K562 (cell line): ENCODE measurements around the gene RNF2. TPM values are rescaled to one million over a fixed set of nuclear protein-coding genes. Genes with fewer than 3 reads are reported as not detected.
A peak's percentile ranks its signal among the peaks of the same experiment; 100 is the strongest.

Experiments used
- ATAC-seq: fragments of 200-7000 bp; cut with Tn5 transposase; 3 replicates; pipeline ENCODE4 v1.9.1; 2020; ENCODE audit warnings: moderate library complexity
- BruUV-seq: library from RNA; stranded (reverse); fragments of 400-500 nt; replicated peaks from 2 replicates; lab custom pipeline; 2021; lab: Mats Ljungman, UMichigan
- CTCF ChIA-PET: fragments of 300-600 bp; formaldehyde crosslinking; extraction: SDS; loops from one replicate; lab custom pipeline; 2021; ENCODE audit warnings: low intra/inter-chr PET ratio; lab: Yijun Ruan, JAX
- POLR2A ChIA-PET: fragments of 300-600, 350-650 bp; sonication (Branson Sonifier 250); formaldehyde crosslinking; extraction: SDS; loops from one replicate; lab custom pipeline; 2021; ENCODE audit warnings: antibody characterized with exemption, inconsistent platforms; lab: Yijun Ruan, JAX
- DNase-seq, 4 experiments: peaks; one replicate each; pipeline versions ENCODE4 v3.0.0 to v3.0.0-alpha.2; 2011 to 2018; ENCODE audit warnings: low spot score in 3 of 4, mixed read lengths in 3 of 4; ENCODE audit errors: extremely low read depth in 1 of 4
- FAIRE-seq: peaks from 2 replicates; lab custom pipeline; 2011; peaks lifted over from hg19 to GRCh38; lab: Jason Lieb, UNC
- H2AFZ ChIP-seq: 2 replicates; pipeline ENCODE4 v1.6.0; 2011; ENCODE audit warnings: low read depth, low read length, control low read depth, inconsistent platforms
- H3K27ac ChIP-seq: fragments of 200-600 bp; 3 replicates; pipeline ENCODE4 v1.8.0; 2011; ENCODE audit warnings: low read depth, mild to moderate bottlenecking, control low read depth, inconsistent platforms, low read length, moderate library complexity, mixed read lengths; ENCODE audit errors: extremely low read depth
- H3K27me3 ChIP-seq, 2 experiments: fragments of 300-600 bp in 1 of 2; 2 replicates in 1 of 2; 3 replicates in 1 of 2; pipeline versions ENCODE4 v1.6.0 to v1.8.0; 2011; ENCODE audit warnings: inconsistent platforms in 2 of 2, low read length in 2 of 2, mild to moderate bottlenecking in 1 of 2, mixed read lengths in 1 of 2, moderate library complexity in 1 of 2; ENCODE audit not compliant: control insufficient read depth in 2 of 2, insufficient read depth in 2 of 2
- H3K36me3 ChIP-seq: fragments of 300-600 bp; 3 replicates; pipeline ENCODE4 v1.8.0; 2011; ENCODE audit warnings: mild to moderate bottlenecking, low read length, inconsistent platforms; ENCODE audit not compliant: control insufficient read depth, insufficient read depth
- H3K4me1 ChIP-seq, 2 experiments: fragments of 200-600 bp in 1 of 2; replicated peaks in 1 of 2; 2 replicates in 1 of 2; 3 replicates in 1 of 2; pipeline versions ENCODE4 v1.5.1 to v1.8.0; 2011; ENCODE audit warnings: inconsistent platforms in 2 of 2, low read length in 2 of 2, mild to moderate bottlenecking in 1 of 2, mixed read lengths in 1 of 2, moderate library complexity in 1 of 2; ENCODE audit not compliant: control insufficient read depth in 2 of 2, insufficient read depth in 2 of 2
- H3K4me2 ChIP-seq: 2 replicates; pipeline ENCODE4 v1.6.1; 2011; ENCODE audit warnings: low read length, control low read depth, inconsistent platforms, mixed read lengths; ENCODE audit not compliant: insufficient read depth
- H3K4me3 ChIP-seq: fragments of 200-600 bp; sonication (generic), shearing (Covaris generic); 2 replicates; pipeline ENCODE4 v1.5.1; 2016; ENCODE audit warnings: control low read depth, inconsistent platforms
- H3K79me2 ChIP-seq: fragments of 200-600 bp; 3 replicates; pipeline ENCODE4 v1.8.0; 2011; ENCODE audit warnings: low read length, inconsistent platforms; ENCODE audit not compliant: control insufficient read depth, insufficient read depth
- H3K9ac ChIP-seq, 2 experiments: 2 replicates each; pipeline versions ENCODE4 v1.6.0 to v1.6.1; 2011; ENCODE audit warnings: low read depth in 2 of 2, low read length in 2 of 2, control low read depth in 1 of 2, inconsistent platforms in 1 of 2, mild to moderate bottlenecking in 1 of 2, mixed read lengths in 1 of 2; ENCODE audit not compliant: insufficient read depth in 1 of 2
- H3K9me1 ChIP-seq: one replicate; pipeline ENCODE4 v1.6.0; 2011; ENCODE audit warnings: inconsistent platforms, mild to moderate bottlenecking, low read length, moderate library complexity; ENCODE audit not compliant: control insufficient read depth, insufficient read depth
- H3K9me3 ChIP-seq: replicated peaks from 2 replicates; pipeline ENCODE4 v1.5.1; 2011; ENCODE audit warnings: low read depth, low read length, inconsistent platforms; ENCODE audit not compliant: control insufficient read depth, insufficient read depth
- H4K20me1 ChIP-seq: replicated peaks from 2 replicates; pipeline ENCODE4 v1.6.1; 2011; ENCODE audit warnings: low read length, inconsistent platforms, mixed read lengths; ENCODE audit not compliant: control insufficient read depth, insufficient read depth
- ARID1B ChIP-seq: fragments of 450-650 bp; IDR thresholded peaks from 2 replicates; pipeline ENCODE4 v1.6.1; 2016; ENCODE audit warnings: antibody characterized with exemption, mild to moderate bottlenecking, inconsistent platforms
- CBX1 ChIP-seq: sonication (generic); IDR thresholded peaks from 2 replicates; pipeline ENCODE4 v1.6.1; 2016; ENCODE audit warnings: antibody characterized with exemption, low read depth, mild to moderate bottlenecking
- CEBPG ChIP-seq, 3 experiments: fragments of 200-800 bp in 1 of 3; sonication (Bioruptor generic) in 1 of 3; sonication (generic) in 1 of 3; formaldehyde crosslinking in 1 of 3; IDR thresholded peaks in 2 of 3; conservative IDR thresholded peaks in 1 of 3; 2 replicates each; pipeline versions ENCODE4 v1.6.1 to v1.8.0; 2016 to 2022; ENCODE audit warnings: missing compliant biosample characterization in 2 of 3, missing genetic modification characterization in 2 of 3, mild to moderate bottlenecking in 1 of 3, missing genetic modification reagents in 1 of 3
- FOSL1 ChIP-seq: fragments of 200-800 bp; sonication (Bioruptor generic); conservative IDR thresholded peaks from 2 replicates; pipeline ENCODE4 v1.6.1; 2016; ENCODE audit warnings: missing genetic modification characterization, missing compliant biosample characterization
- HMBOX1 ChIP-seq: sonication (generic); IDR thresholded peaks from 2 replicates; pipeline ENCODE4 v1.6.1; 2016
- JUND ChIP-seq, 2 experiments: IDR thresholded peaks; 2 replicates in 1 of 2; 3 replicates in 1 of 2; pipeline ENCODE4 v1.6.1; 2011; ENCODE audit warnings: borderline replicate concordance in 2 of 2, low read depth in 2 of 2, low read length in 2 of 2, improper control_type of control experiment in 1 of 2, missing biosample characterization in 1 of 2, missing genetic modification characterization in 1 of 2, missing genetic modification reagents in 1 of 2
- MAFK ChIP-seq: IDR thresholded peaks from 2 replicates; pipeline ENCODE4 v1.6.1; 2011; ENCODE audit warnings: low read length, improper control_type of control experiment
- MAX ChIP-seq: sonication (generic); formaldehyde crosslinking; IDR thresholded peaks from 2 replicates; pipeline ENCODE4 v1.9.0; 2022; ENCODE audit warnings: mild to moderate bottlenecking, missing genetic modification reagents
- PYGO2 ChIP-seq: fragments of 450-650 bp; IDR thresholded peaks from 2 replicates; pipeline ENCODE4 v1.6.1; 2016; ENCODE audit warnings: mild to moderate bottlenecking, missing genetic modification characterization, moderate library complexity, missing compliant biosample characterization
- SMARCA4 ChIP-seq: fragments of 450-650 bp; IDR thresholded peaks from 2 replicates; pipeline ENCODE4 v1.6.1; 2016
- TRIM24 ChIP-seq, 2 experiments: fragments of 450-650 bp; IDR thresholded peaks; 2 replicates each; pipeline ENCODE4 v1.6.1; 2016
- ZNF24 ChIP-seq: fragments of 450-650 bp; IDR thresholded peaks from 2 replicates; pipeline ENCODE4 v1.6.1; 2016
- ZNF316 ChIP-seq: fragments of 450-650 bp; IDR thresholded peaks from 2 replicates; pipeline ENCODE4 v1.6.1; 2016
- ZNF592 ChIP-seq: fragments of 450-650 bp; IDR thresholded peaks from 2 replicates; pipeline ENCODE4 v1.6.1; 2017; ENCODE audit warnings: antibody characterized with exemption, mild to moderate bottlenecking
- ZNF740 ChIP-seq, 3 experiments: fragments of 200-800 bp in 1 of 3; sonication (Bioruptor generic) in 1 of 3; sonication (generic) in 1 of 3; formaldehyde crosslinking in 1 of 3; IDR thresholded peaks; 2 replicates each; pipeline versions ENCODE4 v1.6.1 to v1.8.0; 2016 to 2022; ENCODE audit warnings: mild to moderate bottlenecking in 2 of 3, missing compliant biosample characterization in 2 of 3, missing genetic modification characterization in 2 of 3, missing genetic modification reagents in 1 of 3
- WGBS: fragments of 100-300 bp; shearing (Covaris generic); methylation state at CpG from one replicate; pipeline ENCODE4 v1.1.6; 2016; ENCODE audit warnings: low coverage, mixed read lengths; ENCODE audit not compliant: insufficient coverage; ENCODE audit errors: missing lambda C conversion rate; 5-methylcytosine and 5-hydroxymethylcytosine counted together
- in situ Hi-C: fragments of 300-500 bp; cut with MboI; formaldehyde crosslinking; loops from 4 replicates; pipeline ENCODE4 v1.15.0; 2018; ENCODE audit warnings: inconsistent platforms, mixed read lengths
- intact Hi-C: fragments of 100-400 bp; cut with micrococcal nuclease; formaldehyde crosslinking; loops from 2 replicates; pipeline ENCODE4 v1.14.2; 2022
- polyA plus RNA-seq, 8 experiments: library from polyadenylated mRNA; depleted of rRNA in 4 of 8; stranded (reverse) in 5 of 8; unstranded in 3 of 8; fragments of >200 nt; fragmentation: Nextera tagmentation in 2 of 8; fragmentation: Illumina TruSeq in 1 of 8; extraction: Ambion mirVana in 2 of 8; extraction: Trizol in 1 of 8; gene quantifications; 2 replicates each; pipeline versions ENCODE4 v1.2.1 to v1.2.3, GENCODE V29; 2011 to 2014; ENCODE audit warnings: inconsistent platforms in 1 of 8, missing spikeins in 1 of 8
- total RNA-seq, 7 experiments: library from RNA; depleted of rRNA in 6 of 7; stranded (reverse); fragments of >200 nt in 6 of 7; fragmentation: Illumina TruSeq in 2 of 7; extraction: Trizol in 2 of 7; gene quantifications; 2 replicates each; pipeline versions ENCODE4 v1.2.1 to v1.2.3, GENCODE V29; 2011 to 2021; ENCODE audit warnings: low replicate concordance in 1 of 7

Gene RNF2
- total and polyA plus RNA-seq, 9 of the 15 experiments (the other 6 are each of a cell fraction or from before 2014, with no cell fraction given), result 7.1 to 66.5 (median 32.9) TPM

- H3K4me3 ChIP-seq, result no peak overlapping the region
- FAIRE-seq, result no peak
- ChIA-PET CTCF (no interaction called here), POLR2A (interaction anchor here (0.8 to 1.1 kb wide), 3 partner anchors 9 to 137 kb away, joined by 3 to 4 read pairs (median 4); no protein-coding TSS in a partner anchor)
- in situ Hi-C loops, result no loop called here
- no peak overlapping the region for H3K9ac ChIP-seq
- H4K20me1 ChIP-seq, result no peaks in the 10 kb centered on the region
- H3K4me2 ChIP-seq, result peak overlapping the region; percentile 34; the same call in 1 of the 2 replicates
- WGBS, result 16% methylated on average over 2 of the region's 2 CpGs
- H3K79me2 ChIP-seq, result no peaks in the 10 kb centered on the region
- no peaks in the 10 kb centered on the region for H3K9me1 ChIP-seq
- H3K36me3 ChIP-seq, result no peaks in the 10 kb centered on the region
- peak; percentile 61 for ATAC-seq
- intact Hi-C loops, result no loop called here
- H3K9me3 ChIP-seq, result no peaks in the 10 kb centered on the region
- H3K4me1 ChIP-seq, result peaks cover 0 to 25% of the 10 kb centered on the region in 2 experiments; a peak in 3 of 5 replicates
- H2AFZ ChIP-seq, result peak overlapping the region; percentile 38
- H3K27ac ChIP-seq, result peak overlapping the region; percentile 36; the same call in 1 of the 3 replicates
- no TSS peak for BruUV-seq
- H3K27me3 ChIP-seq, result no peaks in the 10 kb centered on the region
- peak in 1 of 4 experiments; percentile 48 for DNase-seq
- no peak for TF ChIP-seq MAX (CRISPR knock-in tag)
- TF ChIP-seq ARID1B, result peak; percentile 39
- TF ChIP-seq HMBOX1, result peak; percentile 75
- TF ChIP-seq TRIM24 (IDR thresholded peaks at IDR 0.05), result peak in 1 of 2 experiments; percentile 68; a peak in 2 of 4 replicates
- no peak for TF ChIP-seq CBX1
- TF ChIP-seq ZNF24, result peak; percentile 60; the same call in 1 of the 2 replicates
- TF ChIP-seq CEBPG (CRISPR knock-in tag; IDR thresholded peaks at IDR 0.05), result peak; percentile 52
- peak in 1 of 2 experiments; percentile 64; a peak in 1 of 4 replicates for TF ChIP-seq CEBPG (tag; conservative IDR thresholded peaks at IDR 0.05 in 1 of 2, IDR thresholded peaks at IDR 0.05 in 1 of 2)
- TF ChIP-seq ZNF740 (CRISPR knock-in tag; IDR thresholded peaks at IDR 0.05), result peak; percentile 91
- TF ChIP-seq ZNF740 (tag; IDR thresholded peaks at IDR 0.05), result peak in 1 of 2 experiments; percentile 63; a peak in 2 of 4 replicates
- TF ChIP-seq MAFK, result peak; percentile 30; the same call in 1 of the 2 replicates
- peak; percentile 93 for TF ChIP-seq FOSL1
- no peak for TF ChIP-seq PYGO2 (tag)
- peak; percentile 83 for TF ChIP-seq JUND (IDR thresholded peaks at IDR 0.05; ENCODE audit: borderline replicate concordance, low read depth, low read length)
- TF ChIP-seq JUND (tag; IDR thresholded peaks at IDR 0.05; ENCODE audit: borderline replicate concordance, low read depth, low read length), result peak; percentile 86; the same call in 2 of the 3 replicates
- TF ChIP-seq ZNF592, result 0 out of 2 replicates have a peak, but pooled peaks have one; percentile 39
- peak; percentile 86 for TF ChIP-seq ZNF316
- peak; percentile 55 for TF ChIP-seq SMARCA4
Measured at GRCh38 chr1:185017338-185017737, 28.0 kb upstream of the RNF2 start.
